K562 (cell line): ENCODE data around the gene PARP14. TPM values are rescaled to one million over a fixed set of nuclear protein-coding genes. Genes with fewer than 3 reads are reported as not detected.

ENCODE experiments used
- ATAC-seq: fragments of 200-7000 bp; cut with Tn5 transposase; 3 replicates; pipeline ENCODE4 v1.9.1; 2020; ENCODE audit warnings: moderate library complexity
- BruUV-seq: library from RNA; stranded (reverse); fragments of 400-500 nt; replicated peaks from 2 replicates; lab custom pipeline; 2021; lab: Mats Ljungman, UMichigan
- CTCF ChIA-PET: fragments of 300-600 bp; formaldehyde crosslinking; extraction: SDS; loops from one replicate; lab custom pipeline; 2021; ENCODE audit warnings: low intra/inter-chr PET ratio; lab: Yijun Ruan, JAX
- POLR2A ChIA-PET: fragments of 300-600, 350-650 bp; sonication (Branson Sonifier 250); formaldehyde crosslinking; extraction: SDS; loops from one replicate; lab custom pipeline; 2021; ENCODE audit warnings: antibody characterized with exemption, inconsistent platforms; lab: Yijun Ruan, JAX
- DNase-seq, 4 experiments: peaks; one replicate each; pipeline versions ENCODE4 v3.0.0 to v3.0.0-alpha.2; 2011 to 2018; ENCODE audit warnings: low spot score in 3 of 4, mixed read lengths in 3 of 4; ENCODE audit errors: extremely low read depth in 1 of 4
- FAIRE-seq: peaks from 2 replicates; lab custom pipeline; 2011; peaks lifted over from hg19 to GRCh38; lab: Jason Lieb, UNC
- H2AFZ ChIP-seq: 2 replicates; pipeline ENCODE4 v1.6.0; 2011; ENCODE audit warnings: low read depth, low read length, control low read depth, inconsistent platforms
- H3K27ac ChIP-seq: fragments of 200-600 bp; 3 replicates; pipeline ENCODE4 v1.8.0; 2011; ENCODE audit warnings: low read depth, mild to moderate bottlenecking, control low read depth, inconsistent platforms, low read length, moderate library complexity, mixed read lengths; ENCODE audit errors: extremely low read depth
- H3K27me3 ChIP-seq, 2 experiments: fragments of 300-600 bp in 1 of 2; 2 replicates in 1 of 2; 3 replicates in 1 of 2; pipeline versions ENCODE4 v1.6.0 to v1.8.0; 2011; ENCODE audit warnings: inconsistent platforms in 2 of 2, low read length in 2 of 2, mild to moderate bottlenecking in 1 of 2, mixed read lengths in 1 of 2, moderate library complexity in 1 of 2; ENCODE audit not compliant: control insufficient read depth in 2 of 2, insufficient read depth in 2 of 2
- H3K36me3 ChIP-seq: fragments of 300-600 bp; 3 replicates; pipeline ENCODE4 v1.8.0; 2011; ENCODE audit warnings: mild to moderate bottlenecking, low read length, inconsistent platforms; ENCODE audit not compliant: control insufficient read depth, insufficient read depth
- H3K4me1 ChIP-seq, 2 experiments: fragments of 200-600 bp in 1 of 2; replicated peaks in 1 of 2; 2 replicates in 1 of 2; 3 replicates in 1 of 2; pipeline versions ENCODE4 v1.5.1 to v1.8.0; 2011; ENCODE audit warnings: inconsistent platforms in 2 of 2, low read length in 2 of 2, mild to moderate bottlenecking in 1 of 2, mixed read lengths in 1 of 2, moderate library complexity in 1 of 2; ENCODE audit not compliant: control insufficient read depth in 2 of 2, insufficient read depth in 2 of 2
- H3K4me2 ChIP-seq: 2 replicates; pipeline ENCODE4 v1.6.1; 2011; ENCODE audit warnings: low read length, control low read depth, inconsistent platforms, mixed read lengths; ENCODE audit not compliant: insufficient read depth
- H3K4me3 ChIP-seq: fragments of 200-600 bp; sonication (generic), shearing (Covaris generic); 2 replicates; pipeline ENCODE4 v1.5.1; 2016; ENCODE audit warnings: control low read depth, inconsistent platforms
- H3K79me2 ChIP-seq: fragments of 200-600 bp; 3 replicates; pipeline ENCODE4 v1.8.0; 2011; ENCODE audit warnings: low read length, inconsistent platforms; ENCODE audit not compliant: control insufficient read depth, insufficient read depth
- H3K9ac ChIP-seq, 2 experiments: 2 replicates each; pipeline versions ENCODE4 v1.6.0 to v1.6.1; 2011; ENCODE audit warnings: low read depth in 2 of 2, low read length in 2 of 2, control low read depth in 1 of 2, inconsistent platforms in 1 of 2, mild to moderate bottlenecking in 1 of 2, mixed read lengths in 1 of 2; ENCODE audit not compliant: insufficient read depth in 1 of 2
- H3K9me1 ChIP-seq: one replicate; pipeline ENCODE4 v1.6.0; 2011; ENCODE audit warnings: inconsistent platforms, mild to moderate bottlenecking, low read length, moderate library complexity; ENCODE audit not compliant: control insufficient read depth, insufficient read depth
- H3K9me3 ChIP-seq: replicated peaks from 2 replicates; pipeline ENCODE4 v1.5.1; 2011; ENCODE audit warnings: low read depth, low read length, inconsistent platforms; ENCODE audit not compliant: control insufficient read depth, insufficient read depth
- H4K20me1 ChIP-seq: replicated peaks from 2 replicates; pipeline ENCODE4 v1.6.1; 2011; ENCODE audit warnings: low read length, inconsistent platforms, mixed read lengths; ENCODE audit not compliant: control insufficient read depth, insufficient read depth
- HNRNPK ChIP-seq: fragments of 200-400 bp; formaldehyde crosslinking; IDR thresholded peaks from one replicate; pipeline ENCODE4 v1.6.1; 2018; ENCODE audit warnings: mild to moderate bottlenecking, low read depth, low read length; ENCODE audit not compliant: poor library complexity, severe bottlenecking
- NR4A1 ChIP-seq, 2 experiments: fragments of 250-450 bp in 1 of 2; fragments of 450-650 bp in 1 of 2; sonication (Bioruptor Pico) in 1 of 2; IDR thresholded peaks; 2 replicates each; pipeline versions ENCODE4 v1.4.0 to v1.6.1; 2016 to 2020; ENCODE audit warnings: mild to moderate bottlenecking in 2 of 2, missing compliant biosample characterization in 1 of 2, missing genetic modification characterization in 1 of 2, moderate library complexity in 1 of 2
- SRF ChIP-seq, 2 experiments: fragments of 250-450, 450-650 bp in 1 of 2; sonication (Bioruptor Pico) in 1 of 2; sonication (generic) in 1 of 2; formaldehyde crosslinking; IDR thresholded peaks; 2 replicates each; pipeline versions ENCODE4 v1.5.0 to v1.5.1; 2020 to 2022; ENCODE audit warnings: mild to moderate bottlenecking in 1 of 2, missing genetic modification reagents in 1 of 2
- VEZF1 ChIP-seq: fragments of 200-800 bp; sonication (Bioruptor generic); IDR thresholded peaks from 2 replicates; pipeline ENCODE4 v1.6.1; 2017; ENCODE audit warnings: missing genetic modification characterization, missing compliant biosample characterization
- ZNF444 ChIP-seq: fragments of 250-450 bp; sonication (Bioruptor Pico); IDR thresholded peaks from 2 replicates; pipeline ENCODE4 v1.4.0; 2020; ENCODE audit warnings: mild to moderate bottlenecking, moderate library complexity
- ZNF561 ChIP-seq: fragments of 450-650 bp; formaldehyde crosslinking; conservative IDR thresholded peaks from 2 replicates; pipeline ENCODE4 v1.4.0; 2020; ENCODE audit warnings: mild to moderate bottlenecking, moderate library complexity
- WGBS: fragments of 100-300 bp; shearing (Covaris generic); methylation state at CpG from one replicate; pipeline ENCODE4 v1.1.6; 2016; ENCODE audit warnings: low coverage, mixed read lengths; ENCODE audit not compliant: insufficient coverage; ENCODE audit errors: missing lambda C conversion rate; 5-methylcytosine and 5-hydroxymethylcytosine counted together
- in situ Hi-C: fragments of 300-500 bp; cut with MboI; formaldehyde crosslinking; loops from 4 replicates; pipeline ENCODE4 v1.15.0; 2018; ENCODE audit warnings: inconsistent platforms, mixed read lengths
- intact Hi-C: fragments of 100-400 bp; cut with micrococcal nuclease; formaldehyde crosslinking; loops from 2 replicates; pipeline ENCODE4 v1.14.2; 2022
- polyA plus RNA-seq, 8 experiments: library from polyadenylated mRNA; depleted of rRNA in 4 of 8; stranded (reverse) in 5 of 8; unstranded in 3 of 8; fragments of >200 nt; fragmentation: Nextera tagmentation in 2 of 8; fragmentation: Illumina TruSeq in 1 of 8; extraction: Ambion mirVana in 2 of 8; extraction: Trizol in 1 of 8; gene quantifications; 2 replicates each; pipeline versions ENCODE4 v1.2.1 to v1.2.3, GENCODE V29; 2011 to 2014; ENCODE audit warnings: inconsistent platforms in 1 of 8, missing spikeins in 1 of 8
- total RNA-seq, 7 experiments: library from RNA; depleted of rRNA in 6 of 7; stranded (reverse); fragments of >200 nt in 6 of 7; fragmentation: Illumina TruSeq in 2 of 7; extraction: Trizol in 2 of 7; gene quantifications; 2 replicates each; pipeline versions ENCODE4 v1.2.1 to v1.2.3, GENCODE V29; 2011 to 2021; ENCODE audit warnings: low replicate concordance in 1 of 7
- TF ChIP-seq, protein P1 (sequence below): fragments of 250-450 bp; sonication (Bioruptor Pico); IDR thresholded peaks from 2 replicates; pipeline ENCODE4 v1.4.0; 2020; ENCODE audit warnings: mild to moderate bottlenecking, moderate library complexity

The PARP14 gene
- total and polyA plus RNA-seq, 9 of the 15 experiments (the other 6 are each of a cell fraction or from before 2014, with no cell fraction given) = 3.1 to 14.4 (median 9.0) TPM

DNA sequence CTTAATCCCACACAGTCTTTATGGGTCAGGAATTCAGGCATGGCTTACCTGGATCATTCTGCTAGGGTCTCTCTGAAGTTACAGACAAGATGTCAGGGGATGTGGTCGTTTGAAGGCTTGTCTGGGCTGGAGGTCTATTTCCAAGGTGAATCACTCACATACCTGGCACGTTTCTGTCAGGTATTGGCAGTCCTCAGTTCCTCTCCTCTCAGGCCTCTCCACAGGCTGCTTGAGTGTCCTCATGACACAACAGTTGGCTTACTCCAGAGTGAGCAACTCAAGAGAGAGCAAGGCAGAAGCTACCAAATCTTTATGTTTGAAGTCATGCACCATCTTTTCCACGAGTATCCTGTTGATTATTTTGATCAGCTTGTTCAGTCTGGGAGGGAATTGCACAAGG lies 43.9 kb upstream of the PARP14 start:
- Histone ChIP-seq H3K9me1 (no peaks in the 10 kb centered on the region), H4K20me1 (no peaks in the 10 kb centered on the region), H3K4me2 (no peak overlapping the region), H3K27ac (no peak overlapping the region), H3K36me3 (no peaks in the 10 kb centered on the region), H3K9ac (no peak overlapping the region), H3K9me3 (no peaks in the 10 kb centered on the region)
- intact Hi-C loops = no loop called here
- TF ChIP-seq SRF (CRISPR knock-in tag; IDR thresholded peaks at IDR 0.05) = no peak
- TF ChIP-seq, protein P1, sequence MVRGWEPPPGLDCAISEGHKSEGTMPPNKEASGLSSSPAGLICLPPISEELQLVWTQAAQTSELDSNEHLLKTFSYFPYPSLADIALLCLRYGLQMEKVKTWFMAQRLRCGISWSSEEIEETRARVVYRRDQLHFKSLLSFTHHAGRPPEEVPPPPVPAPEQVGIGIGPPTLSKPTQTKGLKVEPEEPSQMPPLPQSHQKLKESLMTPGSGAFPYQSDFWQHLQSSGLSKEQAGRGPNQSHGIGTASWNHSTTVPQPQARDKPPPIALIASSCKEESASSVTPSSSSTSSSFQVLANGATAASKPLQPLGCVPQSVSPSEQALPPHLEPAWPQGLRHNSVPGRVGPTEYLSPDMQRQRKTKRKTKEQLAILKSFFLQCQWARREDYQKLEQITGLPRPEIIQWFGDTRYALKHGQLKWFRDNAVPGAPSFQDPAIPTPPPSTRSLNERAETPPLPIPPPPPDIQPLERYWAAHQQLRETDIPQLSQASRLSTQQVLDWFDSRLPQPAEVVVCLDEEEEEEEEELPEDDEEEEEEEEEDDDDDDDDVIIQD = no peak
- no peak for TF ChIP-seq ZNF444
- TF ChIP-seq NR4A1 (CRISPR knock-in tag; IDR thresholded peaks at IDR 0.05) = no peak
- TF ChIP-seq NR4A1 (tag; IDR thresholded peaks at IDR 0.05) = no peak
- no peak for TF ChIP-seq HNRNPK
- no peak for TF ChIP-seq VEZF1
- no peak for TF ChIP-seq ZNF561 (CRISPR knock-in tag)
- TF ChIP-seq, all 486 proteins: peak for 0
- no TSS peak for BruUV-seq
- Histone ChIP-seq H3K4me3 (no peak overlapping the region), H3K4me1 (no peaks in the 10 kb centered on the region), H3K27me3 (peaks cover 6 to 12% of the 10 kb centered on the region in 2 experiments; a peak in 4 of 5 replicates), H3K79me2 (no peaks in the 10 kb centered on the region), H2AFZ (no peak overlapping the region)
- 0% methylated on average over 3 of the region's 3 CpGs for WGBS
- FAIRE-seq (no peak), DNase-seq (no peak), ATAC-seq (no peak)
- ChIA-PET POLR2A (no interaction called here), CTCF (no interaction called here)
- in situ Hi-C loops = no loop called here
